SK-N-SH treated with all-trans-retinoic acid at 6 μM for 48 hours (cell line): ENCODE results near the gene PLAGL2.

Experiments
- ATAC-seq: fragments of 200-7000 bp; cut with Tn5 transposase; 3 replicates; pipeline ENCODE4 v1.9.1; 2020; ENCODE audit warnings: mild to moderate bottlenecking, moderate library complexity
- ARNTL ChIP-seq: fragments of 450-650 bp; formaldehyde crosslinking; IDR thresholded peaks from 2 replicates; pipeline ENCODE4 v1.5.0; 2020; ENCODE audit warnings: low read depth, mild to moderate bottlenecking, moderate library complexity, borderline replicate concordance
- CREB5 ChIP-seq: fragments of 250-450 bp; sonication (Bioruptor Pico); IDR thresholded peaks from 2 replicates; pipeline ENCODE4 v1.5.1; 2020; ENCODE audit warnings: low read depth, mild to moderate bottlenecking, moderate library complexity
- CSDC2 ChIP-seq: fragments of 250-450 bp; sonication (Bioruptor Pico); IDR thresholded peaks from 2 replicates; pipeline ENCODE4 v1.5.0; 2020; ENCODE audit warnings: mild to moderate bottlenecking, moderate library complexity
- ESRRG ChIP-seq: fragments of 250-450 bp; sonication (Bioruptor Pico); IDR thresholded peaks from 2 replicates; pipeline ENCODE4 v1.6.1; 2021; ENCODE audit warnings: mild to moderate bottlenecking
- GLIS3 ChIP-seq: fragments of 250-450 bp; sonication (Bioruptor Pico); IDR thresholded peaks from 2 replicates; pipeline ENCODE4 v1.5.0; 2020; ENCODE audit warnings: mild to moderate bottlenecking, moderate library complexity
- ISL1 ChIP-seq: fragments of 250-450 bp; sonication (Bioruptor Pico); IDR thresholded peaks from 2 replicates; pipeline ENCODE4 v2.1.2; 2022; ENCODE audit warnings: mild to moderate bottlenecking, moderate library complexity
- OSR1 ChIP-seq: fragments of 250-450 bp; sonication (Bioruptor Pico); IDR thresholded peaks from 2 replicates; pipeline ENCODE4 v1.8.0; 2022; ENCODE audit warnings: moderate library complexity, mild to moderate bottlenecking, inconsistent platforms
- POU6F1 ChIP-seq: fragments of 250-450 bp; sonication (Bioruptor Pico); IDR thresholded peaks from 2 replicates; pipeline ENCODE4 v1.8.0; 2021; ENCODE audit warnings: low read depth, mild to moderate bottlenecking, moderate library complexity, borderline replicate concordance
- PPARA ChIP-seq: fragments of 250-450 bp; sonication (Bioruptor Pico); IDR thresholded peaks from 2 replicates; pipeline ENCODE4 v1.5.0; 2020; ENCODE audit warnings: mild to moderate bottlenecking, borderline replicate concordance
- RARB ChIP-seq: fragments of 250-450 bp; sonication (Bioruptor Pico); IDR thresholded peaks from 2 replicates; pipeline ENCODE4 v1.8.0; 2021; ENCODE audit warnings: mild to moderate bottlenecking, moderate library complexity
- SNAI2 ChIP-seq: fragments of 250-450 bp; sonication (Bioruptor Pico); IDR thresholded peaks from 2 replicates; pipeline ENCODE4 v1.5.0; 2020; ENCODE audit warnings: mild to moderate bottlenecking, moderate library complexity
- TCF4 ChIP-seq: fragments of 250-450 bp; sonication (Bioruptor Pico); IDR thresholded peaks from 2 replicates; pipeline ENCODE4 v1.8.0; 2021; ENCODE audit warnings: mild to moderate bottlenecking, moderate library complexity, borderline replicate concordance
- TOX ChIP-seq: fragments of 250-450 bp; sonication (Bioruptor Pico); IDR thresholded peaks from 2 replicates; pipeline ENCODE4 v1.8.0; 2021; ENCODE audit warnings: mild to moderate bottlenecking, moderate library complexity, borderline replicate concordance
- ZC3H10 ChIP-seq: fragments of 250-450 bp; sonication (Bioruptor Pico); IDR thresholded peaks from 2 replicates; pipeline ENCODE4 v1.5.1; 2021; ENCODE audit warnings: mild to moderate bottlenecking, moderate library complexity
- ZFP3 ChIP-seq: fragments of 250-450 bp; sonication (Bioruptor Pico); IDR thresholded peaks from 2 replicates; pipeline ENCODE4 v1.5.0; 2020; ENCODE audit warnings: mild to moderate bottlenecking, moderate library complexity
- ZFP30 ChIP-seq: fragments of 450-650 bp; formaldehyde crosslinking; IDR thresholded peaks from 2 replicates; pipeline ENCODE4 v1.5.0; 2022; ENCODE audit warnings: mild to moderate bottlenecking, moderate library complexity
- ZNF565 ChIP-seq: fragments of 450-650 bp; formaldehyde crosslinking; conservative IDR thresholded peaks from 2 replicates; pipeline ENCODE4 v1.5.0; 2020; ENCODE audit warnings: low read depth, mild to moderate bottlenecking, moderate library complexity
- ZNF70 ChIP-seq: fragments of 450-650 bp; formaldehyde crosslinking; IDR thresholded peaks from 2 replicates; pipeline ENCODE4 v1.5.0; 2020; ENCODE audit warnings: mild to moderate bottlenecking, moderate library complexity
- TF ChIP-seq, protein P1 (sequence below): fragments of 250-450 bp; sonication (Bioruptor Pico); IDR thresholded peaks from 2 replicates; pipeline ENCODE4 v1.5.1; 2021; ENCODE audit warnings: mild to moderate bottlenecking, moderate library complexity
- TF ChIP-seq, protein P2 (sequence below): fragments of 250-450 bp; sonication (Bioruptor Pico); IDR thresholded peaks from 2 replicates; pipeline ENCODE4 v1.8.0; 2020; ENCODE audit warnings: mild to moderate bottlenecking, moderate library complexity, borderline replicate concordance

PLAGL2 gene

DNA sequence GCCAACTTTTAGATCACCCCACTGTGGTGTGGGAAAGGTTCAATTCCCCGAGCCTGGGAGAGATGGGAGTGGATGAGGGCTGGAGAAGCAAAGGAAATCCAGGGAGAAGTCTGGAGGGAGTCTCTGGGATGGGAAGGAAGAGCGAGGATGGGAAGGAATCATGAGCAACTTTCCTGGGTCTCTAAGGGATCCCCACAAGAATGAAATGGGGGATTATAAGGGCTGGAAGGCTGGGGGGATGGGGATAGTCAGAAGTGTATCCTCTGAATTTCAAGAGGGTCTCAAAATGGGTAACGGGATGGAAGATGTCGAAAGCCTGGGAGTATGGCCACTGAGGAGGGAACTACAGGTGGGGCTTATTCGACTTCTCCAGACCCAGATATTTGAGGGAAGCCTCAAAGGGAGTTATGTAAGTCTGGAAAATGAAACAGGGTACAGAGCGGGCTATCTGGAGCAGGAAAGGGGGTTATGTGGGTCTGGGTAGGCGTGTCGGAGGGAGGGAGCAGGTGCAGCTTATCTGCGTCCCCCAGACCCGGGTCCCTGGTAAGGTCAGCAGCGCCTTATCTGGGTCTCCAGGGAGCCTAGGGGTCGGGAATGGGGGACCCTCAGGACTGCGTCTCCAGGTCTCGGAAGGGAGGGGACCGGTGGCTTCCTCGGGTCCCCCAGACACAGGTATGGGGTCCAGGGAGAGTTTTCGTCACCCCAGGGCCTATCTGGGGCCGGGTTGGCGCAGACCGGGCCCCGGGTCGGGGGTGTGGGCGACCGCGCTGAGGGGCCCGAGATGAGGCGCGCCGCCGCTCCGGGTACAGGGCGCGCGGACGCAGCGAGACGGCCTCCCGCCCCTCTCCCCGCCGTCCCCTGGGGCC, 550 bp downstream of the PLAGL2 start:
- ATAC-seq = no peak
- TF ChIP-seq ZC3H10 (CRISPR knock-in tag) (no peak), ZNF70 (no peak), ZNF565 (CRISPR knock-in tag) (no peak), TOX (CRISPR knock-in tag) (no peak), GLIS3 (CRISPR knock-in tag) (no peak)

DNA sequence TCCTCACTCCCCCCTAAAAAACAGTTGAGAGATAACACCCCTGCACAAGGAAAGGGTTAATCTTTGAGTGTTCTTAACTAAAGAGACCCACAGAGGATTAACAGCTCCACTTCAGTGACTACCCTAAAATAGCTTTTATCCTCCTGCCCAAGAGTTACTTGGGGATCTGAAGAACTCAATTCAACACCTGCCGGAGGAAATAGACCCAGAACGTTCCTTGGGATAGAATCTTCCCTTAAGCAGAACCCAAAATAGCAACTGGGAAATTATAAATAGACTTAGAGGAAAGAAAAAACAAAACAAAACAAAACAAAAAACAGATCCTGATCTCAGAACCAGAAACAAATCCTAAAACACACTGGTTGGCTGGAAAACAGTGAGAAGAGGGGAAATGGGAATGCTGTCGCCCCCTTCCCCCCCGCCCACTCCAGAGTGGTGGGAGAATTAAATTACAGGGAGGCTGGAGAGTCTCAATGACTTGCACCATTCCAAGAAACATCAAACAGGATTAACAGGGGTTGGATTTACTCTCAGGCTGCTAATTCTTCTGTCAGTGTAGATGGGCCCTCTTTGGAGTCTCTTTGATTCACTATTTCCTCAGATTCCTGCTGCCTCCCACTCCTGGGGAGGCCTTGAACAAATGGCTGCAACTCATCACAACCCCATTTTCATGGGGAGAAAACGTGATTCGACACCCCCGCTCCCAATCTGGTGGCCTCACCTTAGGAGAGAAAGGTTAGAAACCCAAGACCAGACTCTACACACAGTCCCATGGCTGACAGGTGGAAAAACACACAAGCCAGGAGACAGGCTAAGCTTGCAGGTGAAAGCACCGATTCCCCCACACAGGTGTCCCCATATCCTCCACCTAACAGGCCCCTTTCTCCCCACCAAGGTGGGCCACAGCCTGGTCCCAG, 1.4 kb downstream of the PLAGL2 start:
- ATAC-seq = no peak
- TF ChIP-seq CREB5 (CRISPR knock-in tag) = no peak
- TF ChIP-seq CSDC2 = no peak
- no peak for TF ChIP-seq ISL1 (CRISPR knock-in tag)
- TF ChIP-seq OSR1 = no peak
- no peak for TF ChIP-seq ESRRG (CRISPR knock-in tag)
- TF ChIP-seq SNAI2 (CRISPR knock-in tag) = no peak
- 0 out of 2 replicates have a peak, but pooled peaks have one; percentile 34 for TF ChIP-seq TCF4
- no peak for TF ChIP-seq ZNF565 (CRISPR knock-in tag)

GRCh38 chr20:32205110-32205842, 2.3 kb downstream of the PLAGL2 start:
- TF ChIP-seq TCF4 (no peak), ARNTL (CRISPR knock-in tag) (no peak), ISL1 (CRISPR knock-in tag) (no peak), ZNF565 (CRISPR knock-in tag) (no peak), ZFP30 (CRISPR knock-in tag) (no peak), CREB5 (CRISPR knock-in tag) (no peak)
- TF ChIP-seq, all 23 proteins: peak for 0

GRCh38 chr20:32204205-32205109, 3.1 kb downstream of the PLAGL2 start:
- ATAC-seq = no peak
- TF ChIP-seq TCF4 (no peak), PPARA (no peak), GLIS3 (CRISPR knock-in tag) (no peak), TOX (CRISPR knock-in tag) (no peak), ZNF565 (CRISPR knock-in tag) (no peak), CREB5 (CRISPR knock-in tag) (no peak), ZFP3 (CRISPR knock-in tag) (no peak), RARB (CRISPR knock-in tag) (no peak), ZC3H10 (CRISPR knock-in tag) (no peak), ZFP30 (CRISPR knock-in tag) (no peak), ZNF70 (no peak), SNAI2 (CRISPR knock-in tag) (no peak), POU6F1 (CRISPR knock-in tag) (no peak)
- TF ChIP-seq, protein P1, sequence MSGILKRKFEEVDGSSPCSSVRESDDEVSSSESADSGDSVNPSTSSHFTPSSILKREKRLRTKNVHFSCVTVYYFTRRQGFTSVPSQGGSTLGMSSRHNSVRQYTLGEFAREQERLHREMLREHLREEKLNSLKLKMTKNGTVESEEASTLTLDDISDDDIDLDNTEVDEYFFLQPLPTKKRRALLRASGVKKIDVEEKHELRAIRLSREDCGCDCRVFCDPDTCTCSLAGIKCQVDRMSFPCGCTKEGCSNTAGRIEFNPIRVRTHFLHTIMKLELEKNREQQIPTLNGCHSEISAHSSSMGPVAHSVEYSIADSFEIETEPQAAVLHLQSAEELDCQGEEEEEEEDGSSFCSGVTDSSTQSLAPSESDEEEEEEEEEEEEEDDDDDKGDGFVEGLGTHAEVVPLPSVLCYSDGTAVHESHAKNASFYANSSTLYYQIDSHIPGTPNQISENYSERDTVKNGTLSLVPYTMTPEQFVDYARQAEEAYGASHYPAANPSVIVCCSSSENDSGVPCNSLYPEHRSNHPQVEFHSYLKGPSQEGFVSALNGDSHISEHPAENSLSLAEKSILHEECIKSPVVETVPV (CRISPR knock-in tag) = no peak
- TF ChIP-seq, protein P2, sequence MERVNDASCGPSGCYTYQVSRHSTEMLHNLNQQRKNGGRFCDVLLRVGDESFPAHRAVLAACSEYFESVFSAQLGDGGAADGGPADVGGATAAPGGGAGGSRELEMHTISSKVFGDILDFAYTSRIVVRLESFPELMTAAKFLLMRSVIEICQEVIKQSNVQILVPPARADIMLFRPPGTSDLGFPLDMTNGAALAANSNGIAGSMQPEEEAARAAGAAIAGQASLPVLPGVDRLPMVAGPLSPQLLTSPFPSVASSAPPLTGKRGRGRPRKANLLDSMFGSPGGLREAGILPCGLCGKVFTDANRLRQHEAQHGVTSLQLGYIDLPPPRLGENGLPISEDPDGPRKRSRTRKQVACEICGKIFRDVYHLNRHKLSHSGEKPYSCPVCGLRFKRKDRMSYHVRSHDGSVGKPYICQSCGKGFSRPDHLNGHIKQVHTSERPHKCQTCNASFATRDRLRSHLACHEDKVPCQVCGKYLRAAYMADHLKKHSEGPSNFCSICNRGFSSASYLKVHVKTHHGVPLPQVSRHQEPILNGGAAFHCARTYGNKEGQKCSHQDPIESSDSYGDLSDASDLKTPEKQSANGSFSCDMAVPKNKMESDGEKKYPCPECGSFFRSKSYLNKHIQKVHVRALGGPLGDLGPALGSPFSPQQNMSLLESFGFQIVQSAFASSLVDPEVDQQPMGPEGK (CRISPR knock-in tag) = no peak

More at GRCh38 chr20:32205110-32205842, 2.3 kb downstream of the PLAGL2 start:
- ATAC-seq = no peak
